ENCODE measurements around the gene ZNF536.
"Not testable (repeated sequence)": the region's sequence is repeated elsewhere in the genome, so short reads cannot be mapped to it uniquely, and the experiment has no call there.

ZNF536 gene

GRCh38 chr19:30388327-30388726 is 16.1 kb downstream of the ZNF536 start:
- no peak for DNase-seq (ENCODE audit: low read depth in 2 of 2)

- DNase-seq (ENCODE audit: low read depth in 2 of 2), result no peak
Observed at GRCh38 chr19:30388819-30389218, 16.6 kb downstream of the ZNF536 start.

- DNase-seq (ENCODE audit: low read depth in 2 of 2), result no peak
Observed at GRCh38 chr19:30390356-30390988, 18.3 kb downstream of the ZNF536 start.

- no peak for DNase-seq (ENCODE audit: low read depth in 2 of 2)
Observed at GRCh38 chr19:30391052-30391451, 18.9 kb downstream of the ZNF536 start.

GRCh38 chr19:30391554-30392551 is 19.7 kb downstream of the ZNF536 start:
- DNase-seq (ENCODE audit: low read depth in 2 of 2), result no peak

DNA sequence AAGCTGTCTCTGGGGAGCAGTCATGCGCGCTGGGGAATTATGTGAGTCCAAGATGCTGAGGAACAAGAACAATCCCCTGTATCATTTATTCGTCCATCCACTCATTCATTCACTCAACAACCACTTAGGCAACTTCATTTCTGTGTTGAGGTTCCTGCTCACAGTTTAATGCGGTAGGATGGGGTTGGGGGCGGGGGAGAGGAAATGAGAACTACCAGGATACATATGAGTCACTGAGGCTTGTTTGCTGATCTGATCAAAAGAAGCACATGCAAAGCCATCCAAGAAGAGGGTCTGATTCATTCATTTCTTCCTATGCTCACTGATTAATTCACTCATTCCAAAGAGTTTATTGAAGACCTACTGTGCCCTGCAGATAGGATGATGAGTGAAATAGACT is 20.9 kb downstream of the ZNF536 start:
- no peak for DNase-seq (ENCODE audit: low read depth in 2 of 2)

GRCh38 chr19:30393729-30394480 is 21.7 kb downstream of the ZNF536 start:
- DNase-seq (ENCODE audit: low read depth in 2 of 2), result no peak

GRCh38 chr19:30394481-30395151 is 22.4 kb downstream of the ZNF536 start:
- DNase-seq (ENCODE audit: low read depth in 2 of 2), result no peak

- no peak for DNase-seq (ENCODE audit: low read depth in 2 of 2)
Observed at GRCh38 chr19:30395283-30395682, 23.1 kb downstream of the ZNF536 start.

DNA sequence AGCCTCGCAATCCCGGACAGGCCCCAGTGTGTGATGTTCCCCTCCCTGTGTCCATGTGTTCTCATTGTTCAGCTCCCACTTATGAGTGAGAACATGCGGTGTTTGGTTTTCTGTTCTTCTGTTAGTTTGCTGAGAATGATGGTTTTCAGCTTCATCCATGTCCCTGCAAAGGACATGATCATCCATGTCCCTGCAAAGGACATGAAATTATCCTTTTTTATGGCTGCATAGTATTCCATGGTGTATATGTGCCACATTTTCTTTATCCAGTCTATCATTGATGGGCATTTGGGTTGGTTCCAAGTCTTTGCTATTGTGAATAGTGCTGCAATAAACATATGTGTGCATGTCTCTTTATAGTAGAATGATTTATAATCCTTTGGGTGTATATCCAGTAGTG is 26.4 kb downstream of the ZNF536 start:
- not testable (repeated sequence) for DNase-seq (ENCODE audit: low read depth in 2 of 2)

- no peak for DNase-seq (ENCODE audit: low read depth in 2 of 2)
Observed at GRCh38 chr19:30401956-30402355, 29.8 kb downstream of the ZNF536 start.

GRCh38 chr19:30402436-30403202 is 30.4 kb downstream of the ZNF536 start:
- no peak for DNase-seq (ENCODE audit: low read depth in 2 of 2)

- no peak for DNase-seq (ENCODE audit: low read depth in 2 of 2)
Observed at GRCh38 chr19:30403203-30403985, 31.2 kb downstream of the ZNF536 start.

GRCh38 chr19:30406220-30407067 is 34.3 kb downstream of the ZNF536 start:
- no peak for DNase-seq (ENCODE audit: low read depth in 2 of 2)

GRCh38 chr19:30407068-30407709 is 35.0 kb downstream of the ZNF536 start:
- no peak for DNase-seq (ENCODE audit: low read depth in 2 of 2)

DNA sequence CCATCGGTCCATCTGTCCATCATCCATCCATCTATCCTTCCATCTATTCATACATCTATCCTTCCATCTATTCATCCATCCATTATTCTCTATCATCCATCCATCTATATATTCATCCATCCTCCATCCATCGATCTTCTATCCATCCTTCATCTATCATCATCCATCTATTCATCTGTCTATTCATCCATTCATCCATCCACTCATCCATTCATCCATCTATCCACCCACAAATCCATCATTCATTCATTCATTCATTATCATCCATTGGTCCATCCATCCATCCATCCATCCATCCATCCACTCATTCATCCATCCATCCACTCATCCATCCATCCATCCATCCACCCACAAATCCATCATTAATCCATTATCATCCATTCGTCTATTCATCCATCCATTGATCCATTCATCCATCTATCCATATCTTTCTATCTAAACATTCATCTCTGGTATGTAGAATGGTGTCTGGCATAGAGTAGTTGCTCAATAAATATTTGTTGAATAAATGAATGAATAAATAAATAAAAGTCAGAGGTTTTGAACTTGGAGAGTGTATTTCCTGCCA is 36.6 kb downstream of the ZNF536 start:
- DNase-seq (ENCODE audit: low read depth in 2 of 2), result no peak

GRCh38 chr19:30411714-30412113 is 39.5 kb downstream of the ZNF536 start:
- no peak for DNase-seq (ENCODE audit: low read depth in 2 of 2)

DNA sequence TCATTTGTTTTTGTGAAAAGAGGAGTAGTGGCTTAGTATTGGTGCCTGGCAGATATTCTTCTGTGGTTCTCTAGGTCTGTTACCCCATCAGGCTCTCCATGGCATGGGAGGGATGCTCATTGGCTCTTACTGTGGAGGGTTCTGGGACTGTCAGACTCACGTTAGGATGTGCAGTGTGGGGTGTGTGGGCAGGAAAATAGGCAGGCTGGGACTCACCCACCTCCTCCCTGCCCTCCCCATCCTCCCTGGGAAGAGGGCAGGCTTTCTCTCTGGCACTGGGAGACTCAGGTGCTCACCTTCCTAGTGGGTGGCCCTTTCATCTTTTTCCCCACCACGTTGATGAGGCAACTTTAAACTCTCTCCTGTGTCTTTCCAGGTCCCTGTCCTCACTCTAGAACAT is 44.2 kb downstream of the ZNF536 start:
- no peak for DNase-seq (ENCODE audit: low read depth in 2 of 2)
